Measurements from ENCODE around the gene ZFAND2B.

Gene ZFAND2B

GRCh38 chr2:219220652-219221402 lies 14.2 kb downstream of the ZFAND2B start:
- DNase-seq (ENCODE audit: low spot score) = no peak

GRCh38 chr2:219221957-219222518 lies 15.5 kb downstream of the ZFAND2B start:
- DNase-seq (ENCODE audit: low spot score) = no peak

- DNase-seq (ENCODE audit: low spot score) = no peak
Measured at GRCh38 chr2:219223831-219224610, 17.4 kb downstream of the ZFAND2B start.

GRCh38 chr2:219225350-219225749 lies 18.8 kb downstream of the ZFAND2B start:
- DNase-seq (ENCODE audit: low spot score) = no peak

GRCh38 chr2:219228041-219228910 lies 21.7 kb downstream of the ZFAND2B start:
- peak; percentile 11 for DNase-seq (ENCODE audit: low spot score)

GRCh38 chr2:219228911-219229304 lies 22.3 kb downstream of the ZFAND2B start:
- DNase-seq (ENCODE audit: low spot score) = no peak

GRCh38 chr2:219229305-219230058 lies 22.9 kb downstream of the ZFAND2B start, which contains the start of the genes ANKZF1 and ATG9A:
TSS of gene ANKZF1 (plus strand) at chr2:219229806. CDS start at chr2:219230258, 452 bp downstream.
TSS of gene ATG9A (minus strand) at chr2:219229636. CDS start at chr2:219228024, 1,612 bp downstream.
- peak; percentile 98 for DNase-seq (ENCODE audit: low spot score)

- DNase-seq (ENCODE audit: low spot score) = peak; percentile 57
Measured at GRCh38 chr2:219230059-219230540, 23.5 kb downstream of the ZFAND2B start.

GRCh38 chr2:219234331-219234730 lies 27.7 kb downstream of the ZFAND2B start:
- DNase-seq (ENCODE audit: low spot score) = no peak

- DNase-seq (ENCODE audit: low spot score) = no peak
Measured at GRCh38 chr2:219243291-219243761, 36.7 kb downstream of the ZFAND2B start.

GRCh38 chr2:219244789-219245147 lies 38.2 kb downstream of the ZFAND2B start:
- DNase-seq (ENCODE audit: low spot score) = no peak

GRCh38 chr2:219245148-219245898 lies 38.7 kb downstream of the ZFAND2B start, which contains the start of the genes GLB1L and STK16:
TSS of gene GLB1L (minus strand) at chr2:219245444. CDS start at chr2:219243573, 1,871 bp downstream.
TSS of gene STK16 (plus strand) at chr2:219245479. CDS start at chr2:219246000, 521 bp downstream.
- peak; percentile 96 for DNase-seq (ENCODE audit: low spot score)

GRCh38 chr2:219245899-219246230 lies 39.3 kb downstream of the ZFAND2B start:
- peak; percentile 9 for DNase-seq (ENCODE audit: low spot score)

GRCh38 chr2:219246559-219246958 lies 40.0 kb downstream of the ZFAND2B start:
- DNase-seq (ENCODE audit: low spot score) = no peak

- DNase-seq (ENCODE audit: low spot score) = no peak
Measured at GRCh38 chr2:219247678-219248642, 41.4 kb downstream of the ZFAND2B start.

GRCh38 chr2:219248845-219249202 lies 42.2 kb downstream of the ZFAND2B start:
- no peak for DNase-seq (ENCODE audit: low spot score)

GRCh38 chr2:219249203-219249980 lies 42.8 kb downstream of the ZFAND2B start:
- peak; percentile 73 for DNase-seq (ENCODE audit: low spot score)

Data from GM03348 (cell line).